A549 (cell line): ENCODE data around the gene OBSCN. TPM values are rescaled to one million over a fixed set of nuclear protein-coding genes. Genes with fewer than 3 reads are reported as not detected.

Experiments
- ATAC-seq, 2 experiments: fragments of 200-7000 bp in 1 of 2; fragments of >200 bp in 1 of 2; cut with Nextera tagmentation in 1 of 2; cut with Tn5 transposase in 1 of 2; 3 replicates each; pipeline versions ENCODE4 v1.8.0 to v1.9.1; 2018 to 2020; ENCODE audit warnings: mild to moderate bottlenecking in 1 of 2, moderate library complexity in 1 of 2
- CTCF ChIA-PET: fragments of 300-600 bp; sonication (Branson Sonifier 250); formaldehyde crosslinking; extraction: SDS; loops from one replicate; lab custom pipeline; 2021; ENCODE audit warnings: antibody characterized with exemption, inconsistent platforms; lab: Yijun Ruan, JAX
- POLR2A ChIA-PET: fragments of 350-600 bp; formaldehyde crosslinking; extraction: SDS; loops from one replicate; lab custom pipeline; 2021; ENCODE audit warnings: antibody characterized with exemption, inconsistent platforms; lab: Yijun Ruan, JAX
- DNase-seq, 2 experiments: peaks; one replicate each; pipeline versions ENCODE4 v3.0.0 to v3.0.0-alpha.2; 2011 to 2016; ENCODE audit warnings: low read depth in 1 of 2, low spot score in 1 of 2
- FAIRE-seq: peaks from 2 replicates; lab custom pipeline; 2011; peaks lifted over from hg19 to GRCh38; lab: Jason Lieb, UNC
- H3K27ac ChIP-seq, 2 experiments: fragments of >200 bp; sonication (Bioruptor Twin); formaldehyde crosslinking; 3 replicates each; pipeline ENCODE4 v1.5.1; 2016 to 2017
- H3K4me1 ChIP-seq: fragments of >200 bp; sonication (Bioruptor Twin); formaldehyde crosslinking; 3 replicates; pipeline ENCODE4 v1.6.1; 2016
- H3K4me2 ChIP-seq: fragments of >200 bp; sonication (Bioruptor Twin); formaldehyde crosslinking; 3 replicates; pipeline ENCODE4 v1.6.1; 2016
- H3K4me3 ChIP-seq: fragments of >200 bp; sonication (Bioruptor Twin); formaldehyde crosslinking; 3 replicates; pipeline ENCODE4 v1.5.1; 2016
- H3K9me3 ChIP-seq: fragments of >200 bp; sonication (Bioruptor Twin); formaldehyde crosslinking; 3 replicates; pipeline ENCODE4 v1.6.1; 2016
- CBX2 ChIP-seq: fragments of 200-600 bp; sonication (generic); IDR thresholded peaks from 2 replicates; pipeline ENCODE4 v1.6.1; 2016; ENCODE audit warnings: low read depth, mild to moderate bottlenecking, borderline replicate concordance
- CBX8 ChIP-seq: fragments of 200-600 bp; sonication (generic); IDR thresholded peaks from 2 replicates; pipeline ENCODE4 v1.6.1; 2016
- CHD2 ChIP-seq: fragments of 150-350 bp; IDR thresholded peaks from 2 replicates; pipeline ENCODE4 v1.6.1; 2014; ENCODE audit warnings: low read length; ENCODE audit not compliant: partially characterized antibody
- CTCF ChIP-seq: fragments of >200 bp; sonication (Bioruptor Twin); formaldehyde crosslinking; IDR thresholded peaks from 3 replicates; pipeline ENCODE4 v1.5.1; 2016
- ELK1 ChIP-seq: fragments of 150-350 bp; IDR thresholded peaks from 2 replicates; pipeline ENCODE4 v1.6.1; 2014; ENCODE audit warnings: low read depth, mild to moderate bottlenecking, low read length
- EP300 ChIP-seq, 2 experiments: fragments of >200 bp; sonication (Bioruptor Twin); formaldehyde crosslinking; IDR thresholded peaks; 2 replicates in 1 of 2; 3 replicates in 1 of 2; pipeline ENCODE4 v1.6.1; 2016 to 2017
- FOXS1 ChIP-seq: fragments of 250-450 bp; sonication (Bioruptor Pico); IDR thresholded peaks from 2 replicates; pipeline ENCODE4 v1.5.0; 2020; ENCODE audit warnings: mild to moderate bottlenecking, moderate library complexity
- JUNB ChIP-seq: fragments of >200 bp; sonication (Bioruptor Twin); formaldehyde crosslinking; IDR thresholded peaks from 2 replicates; pipeline ENCODE4 v1.6.1; 2016
- KDM1A ChIP-seq: fragments of 200-600 bp; sonication (generic); IDR thresholded peaks from 2 replicates; pipeline ENCODE4 v1.6.1; 2016; ENCODE audit warnings: low read depth, mild to moderate bottlenecking
- KDM5A ChIP-seq: fragments of 200-600 bp; sonication (generic); IDR thresholded peaks from 2 replicates; pipeline ENCODE4 v1.6.1; 2016; ENCODE audit warnings: antibody characterized with exemption, mild to moderate bottlenecking
- MYC ChIP-seq: IDR thresholded peaks from 2 replicates; pipeline ENCODE4 v1.6.1; 2012; ENCODE audit warnings: mild to moderate bottlenecking, inconsistent platforms, low read length, improper control_type of control experiment, borderline replicate concordance
- NFE2L2 ChIP-seq: fragments of 150-350 bp; conservative IDR thresholded peaks from 2 replicates; pipeline ENCODE4 v1.6.1; 2014; ENCODE audit warnings: low read length
- NPAS2 ChIP-seq: fragments of 250-450 bp; sonication (Bioruptor Pico); IDR thresholded peaks from 2 replicates; pipeline ENCODE4 v1.8.0; 2022; ENCODE audit warnings: mild to moderate bottlenecking, moderate library complexity, borderline replicate concordance
- NR3C1 ChIP-seq: fragments of >200 bp; sonication (Bioruptor Twin); formaldehyde crosslinking; IDR thresholded peaks from 3 replicates; pipeline ENCODE4 v1.6.1; 2017
- REST ChIP-seq: fragments of 200-600 bp; sonication (generic); IDR thresholded peaks from 2 replicates; pipeline ENCODE4 v1.6.1; 2016; ENCODE audit warnings: antibody characterized with exemption, mild to moderate bottlenecking, moderate library complexity
- SREBF2 ChIP-seq: fragments of 450-650 bp; IDR thresholded peaks from 2 replicates; pipeline ENCODE4 v1.6.1; 2014; ENCODE audit warnings: mild to moderate bottlenecking, moderate library complexity
- TFCP2L1 ChIP-seq: fragments of 250-450 bp; sonication (Bioruptor Pico); IDR thresholded peaks from 2 replicates; pipeline ENCODE4 v1.5.0; 2021; ENCODE audit warnings: mild to moderate bottlenecking
- TP53 ChIP-seq: fragments of 250-450 bp; sonication (Bioruptor Pico); IDR thresholded peaks from 2 replicates; pipeline ENCODE4 v1.5.0; 2021; ENCODE audit warnings: mild to moderate bottlenecking, moderate library complexity
- USF2 ChIP-seq: fragments of 450-650 bp; IDR thresholded peaks from 2 replicates; pipeline ENCODE4 v1.6.1; 2014; ENCODE audit warnings: antibody characterized with exemption
- ZNF302 ChIP-seq: fragments of 250-450 bp; sonication (Bioruptor Pico); IDR thresholded peaks from 2 replicates; pipeline ENCODE4 v1.9.0; 2021; ENCODE audit warnings: inconsistent platforms, mild to moderate bottlenecking, moderate library complexity
- ZSCAN20 ChIP-seq: fragments of 250-450 bp; sonication (Bioruptor Pico); IDR thresholded peaks from 2 replicates; pipeline ENCODE4 v1.8.0; 2022; ENCODE audit warnings: mild to moderate bottlenecking, moderate library complexity
- WGBS: methylation state at CpG from one replicate; pipeline ENCODE4 v1.1.6; 2017; ENCODE audit errors: missing lambda C conversion rate; 5-methylcytosine and 5-hydroxymethylcytosine counted together
- polyA plus RNA-seq, 4 experiments: library from polyadenylated mRNA; depleted of rRNA in 3 of 4; stranded (reverse); fragments of >200 nt; fragmentation: RNase III in 1 of 4; extraction: RNeasy Plus Mini Kit Qiagen cat#74134 plus additional on column Dnase treatment in 1 of 4; gene quantifications; 2 replicates in 3 of 4; 3 replicates in 1 of 4; pipeline ENCODE4 v1.2.3, GENCODE V29; 2011 to 2017

Gene OBSCN
- polyA plus RNA-seq, 2 of the 4 experiments (the other 2 are of a cell fraction): 3.1 to 6.8 TPM

- DNase-seq: no peak
- POLR2A ChIA-PET: no interaction called here
- no peaks in the 10 kb centered on the region for H3K4me1 ChIP-seq
- H3K4me2 ChIP-seq: no peak overlapping the region
- FAIRE-seq: no peak
- no peak for ATAC-seq
- WGBS: 77% methylated on average over 11 of the region's 17 CpGs
- no peak overlapping the region for H3K4me3 ChIP-seq
- peaks cover 15% of the 10 kb centered on the region for H3K9me3 ChIP-seq
- CTCF ChIA-PET: no interaction called here
- TF ChIP-seq ELK1 (no peak), NFE2L2 (no peak), CTCF (no peak)
- no peak overlapping the region for H3K27ac ChIP-seq
These were observed 137.5 kb downstream of the OBSCN start for GRCh38 chr1:228345201-228345930.

GRCh38 chr1:228346731-228347130 is 138.9 kb downstream of the OBSCN start:
- DNase-seq (no peak), ATAC-seq (no peak), FAIRE-seq (no peak)
- 76% methylated on average over 9 of the region's 9 CpGs for WGBS
- POLR2A ChIA-PET: no interaction called here
- no peak overlapping the region for H3K4me2 ChIP-seq
- peaks cover 15% of the 10 kb centered on the region for H3K9me3 ChIP-seq
- no peak overlapping the region for H3K4me3 ChIP-seq
- H3K4me1 ChIP-seq: no peaks in the 10 kb centered on the region
- no peak overlapping the region for H3K27ac ChIP-seq
- TF ChIP-seq JUNB: no peak
- TF ChIP-seq CBX2: no peak
- no peak for TF ChIP-seq MYC
- no peak for TF ChIP-seq NPAS2 (CRISPR knock-in tag)
- TF ChIP-seq FOXS1 (CRISPR knock-in tag): no peak
- no peak for TF ChIP-seq SREBF2
- TF ChIP-seq CHD2: no peak
- TF ChIP-seq REST: no peak
- TF ChIP-seq NR3C1: no peak
- TF ChIP-seq ELK1: no peak
- TF ChIP-seq ZSCAN20: no peak
- TF ChIP-seq TP53 (CRISPR knock-in tag): no peak
- TF ChIP-seq EP300 (IDR thresholded peaks at IDR 0.05): no peak
- no peak for TF ChIP-seq USF2
- no peak for TF ChIP-seq TFCP2L1 (CRISPR knock-in tag)
- no peak for TF ChIP-seq ZNF302 (CRISPR knock-in tag)
- no peak for TF ChIP-seq KDM5A
- no peak for TF ChIP-seq KDM1A
- no peak for TF ChIP-seq CBX8
- CTCF ChIA-PET: no interaction called here
